K562 (cell line): Measurements from ENCODE around the gene FCGR2B. TPM values are rescaled to one million over a fixed set of nuclear protein-coding genes. Genes with fewer than 3 reads are reported as not detected.

Experiments used
- DLX4 ChIP-seq: fragments of 250-450 bp; sonication (Bioruptor Pico); IDR thresholded peaks from 2 replicates; pipeline ENCODE4 v1.6.1; 2021; ENCODE audit warnings: mild to moderate bottlenecking
- E2F6 ChIP-seq, 2 experiments: IDR thresholded peaks; 2 replicates each; pipeline ENCODE4 v1.6.1; 2011; ENCODE audit warnings: borderline replicate concordance in 1 of 2, control low read depth in 1 of 2, low read depth in 1 of 2, low read length in 1 of 2, mild to moderate bottlenecking in 1 of 2, mixed read lengths in 1 of 2, moderate library complexity in 1 of 2; ENCODE audit not compliant: insufficient read depth in 1 of 2, insufficient read length in 1 of 2, poor library complexity in 1 of 2, severe bottlenecking in 1 of 2; ENCODE audit errors: extremely low read depth in 1 of 2
- ETV6 ChIP-seq, 3 experiments: fragments of 150-350 bp in 1 of 3; sonication (generic) in 1 of 3; formaldehyde crosslinking in 1 of 3; IDR thresholded peaks; 2 replicates each; pipeline versions ENCODE4 v1.6.1 to v1.8.0; 2014 to 2022; ENCODE audit warnings: borderline replicate concordance in 2 of 3, low read depth in 2 of 3, antibody characterized with exemption in 1 of 3, low read length in 1 of 3, mild to moderate bottlenecking in 1 of 3, missing genetic modification reagents in 1 of 3
- KLF13 ChIP-seq: fragments of 450-650 bp; IDR thresholded peaks from 2 replicates; pipeline ENCODE4 v1.6.1; 2016; ENCODE audit warnings: missing genetic modification characterization, low read depth, mild to moderate bottlenecking, missing compliant biosample characterization, moderate library complexity, borderline replicate concordance
- MBD1 ChIP-seq: fragments of 250-450 bp; sonication (Bioruptor Pico); IDR thresholded peaks from 2 replicates; pipeline ENCODE4 v1.8.0; 2022; ENCODE audit warnings: inconsistent platforms
- MXI1 ChIP-seq: IDR thresholded peaks from 2 replicates; pipeline ENCODE4 v1.6.1; 2011; ENCODE audit warnings: low read depth, mild to moderate bottlenecking, improper control_type of control experiment, low read length
- NFIC ChIP-seq: fragments of 450-650 bp; IDR thresholded peaks from 2 replicates; pipeline ENCODE4 v1.6.1; 2017; ENCODE audit warnings: mild to moderate bottlenecking, inconsistent platforms
- REST ChIP-seq, 2 experiments: fragments of 450-650 bp; formaldehyde crosslinking in 1 of 2; IDR thresholded peaks; 2 replicates each; pipeline versions ENCODE4 v1.4.0 to v1.6.1; 2014 to 2020; ENCODE audit warnings: mild to moderate bottlenecking in 2 of 2, borderline replicate concordance in 1 of 2, low read depth in 1 of 2
- TAL1 ChIP-seq: fragments of 450-650 bp; IDR thresholded peaks from 2 replicates; pipeline ENCODE4 v1.6.1; 2016; ENCODE audit warnings: mild to moderate bottlenecking
- USF1 ChIP-seq: sonication (generic); formaldehyde crosslinking; IDR thresholded peaks from 2 replicates; pipeline ENCODE4 v1.9.0; 2022; ENCODE audit warnings: mild to moderate bottlenecking, missing genetic modification reagents
- ZSCAN29 ChIP-seq: fragments of 450-650 bp; IDR thresholded peaks from 2 replicates; pipeline ENCODE4 v1.6.1; 2017
- polyA plus RNA-seq, 8 experiments: library from polyadenylated mRNA; depleted of rRNA in 4 of 8; stranded (reverse) in 5 of 8; unstranded in 3 of 8; fragments of >200 nt; fragmentation: Nextera tagmentation in 2 of 8; fragmentation: Illumina TruSeq in 1 of 8; extraction: Ambion mirVana in 2 of 8; extraction: Trizol in 1 of 8; gene quantifications; 2 replicates each; pipeline versions ENCODE4 v1.2.1 to v1.2.3, GENCODE V29; 2011 to 2014; ENCODE audit warnings: inconsistent platforms in 1 of 8, missing spikeins in 1 of 8
- total RNA-seq, 7 experiments: library from RNA; depleted of rRNA in 6 of 7; stranded (reverse); fragments of >200 nt in 6 of 7; fragmentation: Illumina TruSeq in 2 of 7; extraction: Trizol in 2 of 7; gene quantifications; 2 replicates each; pipeline versions ENCODE4 v1.2.1 to v1.2.3, GENCODE V29; 2011 to 2021; ENCODE audit warnings: low replicate concordance in 1 of 7

The FCGR2B gene
- total and polyA plus RNA-seq, 9 of the 15 experiments (the other 6 are each of a cell fraction or from before 2014, with no cell fraction given): 1.7 to 8.9 (median 3.9) TPM

GRCh38 chr1:161726473-161727255, 63.7 kb downstream of the FCGR2B start (continued):
- TF ChIP-seq MBD1 (CRISPR knock-in tag): no peak
- no peak for TF ChIP-seq TAL1
- no peak for TF ChIP-seq DLX4 (CRISPR knock-in tag)
- TF ChIP-seq USF1: peak; percentile 69
- peak; percentile 68 for TF ChIP-seq REST (IDR thresholded peaks at IDR 0.05; ENCODE audit: borderline replicate concordance)
- TF ChIP-seq REST (CRISPR knock-in tag; IDR thresholded peaks at IDR 0.05; ENCODE audit: low read depth): peak; percentile 83
- TF ChIP-seq ETV6 (IDR thresholded peaks at IDR 0.05; ENCODE audit: borderline replicate concordance in 1 of 2, low read depth in 2 of 2, low read length in 1 of 2): 0 out of 4 replicates have a peak, but pooled peaks of 1 of the 2 experiments have one; percentile 69
- TF ChIP-seq ETV6 (CRISPR knock-in tag; IDR thresholded peaks at IDR 0.05; ENCODE audit: borderline replicate concordance): no peak
- TF ChIP-seq ZSCAN29: peak; percentile 51; the same call in 1 of the 2 replicates
- TF ChIP-seq E2F6 (IDR thresholded peaks at IDR 0.05; ENCODE audit: borderline replicate concordance in 1 of 2, extremely low read depth in 1 of 2, insufficient read depth in 1 of 2, insufficient read length in 1 of 2, low read depth in 1 of 2, low read length in 1 of 2, poor library complexity in 1 of 2, severe bottlenecking in 1 of 2): peak; percentile 43 to 51
- peak; percentile 62; the same call in 1 of the 2 replicates for TF ChIP-seq KLF13 (tag)
- no peak for TF ChIP-seq MXI1
- 0 out of 2 replicates have a peak, but pooled peaks have one; percentile 13 for TF ChIP-seq NFIC
